B cell (primary cell): ENCODE results near the gene SEC16A. TPM values are rescaled to one million over a fixed set of nuclear protein-coding genes. Genes with fewer than 3 reads are reported as not detected.
"Not testable (repeated sequence)": the region's sequence is repeated elsewhere in the genome, so short reads cannot be mapped to it uniquely, and the experiment has no call there.

Source experiments
- ATAC-seq: fragments of 200-7000 bp; cut with Tn5 transposase; one replicate; pipeline ENCODE4 v1.10.0; 2021; ENCODE audit warnings: low read depth, mild to moderate bottlenecking, moderate number of reproducible peaks, moderate library complexity
- CTCF ChIA-PET: fragments of 350-600 bp; sonication (Branson Sonifier 250); formaldehyde crosslinking; loops from one replicate; lab custom pipeline; 2021; ENCODE audit warnings: antibody characterized with exemption, inconsistent platforms; lab: Charles Lee
- POLR2A ChIA-PET: fragments of 350-600 bp; sonication (Branson Sonifier 250); formaldehyde crosslinking; loops from one replicate; lab custom pipeline; 2021; ENCODE audit warnings: antibody characterized with exemption; lab: Charles Lee
- DNase-seq: peaks from one replicate; pipeline ENCODE4 v3.0.0; 2013
- H2AFZ ChIP-seq: 2 replicates; pipeline ENCODE4 v1.6.1; 2012; ENCODE audit warnings: mild to moderate bottlenecking, low read depth, low read length; ENCODE audit not compliant: insufficient read depth, poor library complexity, severe bottlenecking
- H3K27ac ChIP-seq, 2 donors: 1 replicate in 1 of 2; 2 replicates in 1 of 2; pipeline ENCODE4 v1.5.1; 2012 to 2013; ENCODE audit warnings: low read length in 2 of 2, mild to moderate bottlenecking in 2 of 2, moderate library complexity in 1 of 2
- H3K27me3 ChIP-seq, 4 experiments: fragments of 200-600 bp in 1 of 4; sonication (generic) in 1 of 4; replicated peaks in 1 of 4; 1 replicate in 2 of 4; 2 replicates in 2 of 4; pipeline versions ENCODE4 v1.6.1 to v1.7.0; 2013 to 2016; ENCODE audit warnings: low read length in 3 of 4, mild to moderate bottlenecking in 2 of 4, mixed read lengths in 1 of 4, moderate library complexity in 1 of 4; ENCODE audit not compliant: insufficient read depth in 4 of 4, control insufficient read depth in 3 of 4; ENCODE audit errors: control extremely low read depth in 1 of 4
- H3K36me3 ChIP-seq, 2 experiments: replicated peaks in 1 of 2; 1 replicate in 1 of 2; 2 replicates in 1 of 2; pipeline versions ENCODE4 v1.6.1 to v1.7.1; 2013; ENCODE audit warnings: low read length in 1 of 2; ENCODE audit not compliant: insufficient read depth in 2 of 2, control insufficient read depth in 1 of 2; ENCODE audit errors: control extremely low read depth in 1 of 2, extremely low read depth in 1 of 2
- H3K4me1 ChIP-seq, 2 donors: fragments of 200-600 bp in 1 of 2; sonication (generic) in 1 of 2; 1 replicate in 1 of 2; 2 replicates in 1 of 2; pipeline versions ENCODE4 v1.5.1 to v1.6.1; 2013 to 2017; ENCODE audit warnings: low read length in 2 of 2; ENCODE audit not compliant: control insufficient read depth in 2 of 2, insufficient read depth in 2 of 2
- H3K4me2 ChIP-seq: replicated peaks from 2 replicates; pipeline ENCODE3; 2012; ENCODE audit warnings: mild to moderate bottlenecking, low read depth, low read length; ENCODE audit not compliant: poor library complexity, severe bottlenecking
- H3K4me3 ChIP-seq, 5 experiments: fragments of 200-600 bp in 1 of 5; sonication (generic) in 1 of 5; 1 replicate in 3 of 5; 2 replicates in 2 of 5; pipeline versions ENCODE4 v1.5.1 to v1.7.0; 2011 to 2016; ENCODE audit warnings: low read length in 4 of 5, mild to moderate bottlenecking in 4 of 5, low read depth in 2 of 5, control low read depth in 1 of 5, moderate library complexity in 1 of 5; ENCODE audit not compliant: insufficient read depth in 1 of 5; ENCODE audit errors: control extremely low read depth in 1 of 5, extremely low read depth in 1 of 5
- H3K79me2 ChIP-seq: fragments of 200-600 bp; sonication (generic); one replicate; pipeline ENCODE4 v1.6.0; 2016; ENCODE audit warnings: low read length; ENCODE audit not compliant: control insufficient read depth, insufficient read depth
- H3K9ac ChIP-seq: fragments of 200-600 bp; sonication (generic); 2 replicates; pipeline ENCODE4 v1.6.1; 2017; ENCODE audit warnings: mild to moderate bottlenecking, low read length, moderate library complexity
- H3K9me3 ChIP-seq, 3 donors: one replicate each; pipeline versions ENCODE4 v1.6.1 to v1.7.1; 2013; ENCODE audit warnings: low read length in 2 of 3; ENCODE audit not compliant: control insufficient read depth in 2 of 3, insufficient read depth in 1 of 3; ENCODE audit errors: control extremely low read depth in 1 of 3
- H4K20me1 ChIP-seq: 2 replicates; pipeline ENCODE4 v1.6.0; 2012; ENCODE audit warnings: mild to moderate bottlenecking, low read length; ENCODE audit not compliant: insufficient read depth, control insufficient read depth, poor library complexity, severe bottlenecking
- H3K27ac Mint-ChIP-seq: one replicate; pipeline ENCODE4 v1.8.0; 2021; ENCODE audit warnings: mixed read lengths
- H3K27me3 Mint-ChIP-seq: one replicate; pipeline ENCODE4 v1.8.0; 2021; ENCODE audit warnings: mixed read lengths
- H3K4me1 Mint-ChIP-seq: one replicate; pipeline ENCODE4 v1.8.0; 2021; ENCODE audit warnings: mixed read lengths
- H3K4me3 Mint-ChIP-seq: one replicate; pipeline ENCODE4 v1.8.0; 2021; ENCODE audit warnings: mixed read lengths
- H3K9me3 Mint-ChIP-seq: one replicate; pipeline ENCODE4 v1.8.0; 2022; ENCODE audit warnings: mixed read lengths; ENCODE audit not compliant: insufficient read depth
- EZH2 ChIP-seq: IDR thresholded peaks from 2 replicates; pipeline ENCODE4 v1.6.1; 2012; ENCODE audit warnings: borderline replicate concordance, low read depth, mild to moderate bottlenecking, moderate library complexity, low read length; ENCODE audit not compliant: insufficient read depth, poor library complexity, severe bottlenecking
- WGBS: methylation state at CpG from one replicate; pipeline ENCODE4 v1.1.5; 2013; ENCODE audit warnings: missing lambda C conversion rate; ENCODE audit not compliant: insufficient coverage; 5-methylcytosine and 5-hydroxymethylcytosine counted together
- intact Hi-C: fragments of 100-400 bp; cut with micrococcal nuclease; formaldehyde crosslinking; loops from one replicate; pipeline ENCODE4 v1.10.0; 2022
- polyA plus RNA-seq: library from polyadenylated mRNA; depleted of rRNA; stranded (reverse); fragments of >200 nt; gene quantifications from 2 replicates; pipeline ENCODE4 v1.2.3, GENCODE V29; 2012
- total RNA-seq, 2 donors: library from RNA; stranded (reverse); fragments of 120-200 nt in 1 of 2; gene quantifications; 1 replicate in 1 of 2; 2 replicates in 1 of 2; pipeline versions ENCODE4 v1.2.3 to v1.2.4, GENCODE V29; 2013 to 2022
- TF ChIP-seq, protein P1 (sequence below): fragments of 200-600 bp; IDR thresholded peaks from one replicate; pipeline ENCODE4 v1.8.0; 2022; ENCODE audit warnings: antibody characterized with exemption, mild to moderate bottlenecking

The SEC16A gene
- total and polyA plus RNA-seq, 2 donors (not counting 1 experiment from before 2014, with no cell fraction given) = 31.7 to 73.4 TPM

GRCh38 chr9:136426787-136427186 is 56.1 kb downstream of the SEC16A start:
- ATAC-seq (no peak), DNase-seq (no peak)
- no peak overlapping the region for H3K4me3 Mint-ChIP-seq
- H3K27ac ChIP-seq = no peak overlapping the region
- no peak overlapping the region for H3K27ac Mint-ChIP-seq
- no peaks in the 10 kb centered on the region for H3K4me1 ChIP-seq
- no peak overlapping the region for H3K4me2 ChIP-seq
- no peaks in the 10 kb centered on the region for H3K27me3 ChIP-seq
- TF ChIP-seq, protein P1, sequence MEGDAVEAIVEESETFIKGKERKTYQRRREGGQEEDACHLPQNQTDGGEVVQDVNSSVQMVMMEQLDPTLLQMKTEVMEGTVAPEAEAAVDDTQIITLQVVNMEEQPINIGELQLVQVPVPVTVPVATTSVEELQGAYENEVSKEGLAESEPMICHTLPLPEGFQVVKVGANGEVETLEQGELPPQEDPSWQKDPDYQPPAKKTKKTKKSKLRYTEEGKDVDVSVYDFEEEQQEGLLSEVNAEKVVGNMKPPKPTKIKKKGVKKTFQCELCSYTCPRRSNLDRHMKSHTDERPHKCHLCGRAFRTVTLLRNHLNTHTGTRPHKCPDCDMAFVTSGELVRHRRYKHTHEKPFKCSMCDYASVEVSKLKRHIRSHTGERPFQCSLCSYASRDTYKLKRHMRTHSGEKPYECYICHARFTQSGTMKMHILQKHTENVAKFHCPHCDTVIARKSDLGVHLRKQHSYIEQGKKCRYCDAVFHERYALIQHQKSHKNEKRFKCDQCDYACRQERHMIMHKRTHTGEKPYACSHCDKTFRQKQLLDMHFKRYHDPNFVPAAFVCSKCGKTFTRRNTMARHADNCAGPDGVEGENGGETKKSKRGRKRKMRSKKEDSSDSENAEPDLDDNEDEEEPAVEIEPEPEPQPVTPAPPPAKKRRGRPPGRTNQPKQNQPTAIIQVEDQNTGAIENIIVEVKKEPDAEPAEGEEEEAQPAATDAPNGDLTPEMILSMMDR = no peak
- no peak for TF ChIP-seq EZH2
- H3K27me3 Mint-ChIP-seq = no peaks in the 10 kb centered on the region
- no peaks in the 10 kb centered on the region for H3K9me3 ChIP-seq
- no peaks in the 10 kb centered on the region for H3K9me3 Mint-ChIP-seq
- no peaks in the 10 kb centered on the region for H4K20me1 ChIP-seq
- H3K79me2 ChIP-seq = no peaks in the 10 kb centered on the region
- H3K4me3 ChIP-seq = no peak overlapping the region
- H3K4me1 Mint-ChIP-seq = no peaks in the 10 kb centered on the region
- no peak overlapping the region for H3K9ac ChIP-seq
- H2AFZ ChIP-seq = no peak overlapping the region
- ChIA-PET POLR2A (interaction anchor here (0.7 kb wide), 1 partner anchor 12 kb away, joined by 7 read pairs; no protein-coding TSS in a partner anchor), CTCF (no interaction called here)
- WGBS = 97% methylated on average over 10 of the region's 12 CpGs
- intact Hi-C loops = no loop called here
- H3K36me3 ChIP-seq = peaks cover 0 to 46% of the 10 kb centered on the region in 2 experiments

DNA sequence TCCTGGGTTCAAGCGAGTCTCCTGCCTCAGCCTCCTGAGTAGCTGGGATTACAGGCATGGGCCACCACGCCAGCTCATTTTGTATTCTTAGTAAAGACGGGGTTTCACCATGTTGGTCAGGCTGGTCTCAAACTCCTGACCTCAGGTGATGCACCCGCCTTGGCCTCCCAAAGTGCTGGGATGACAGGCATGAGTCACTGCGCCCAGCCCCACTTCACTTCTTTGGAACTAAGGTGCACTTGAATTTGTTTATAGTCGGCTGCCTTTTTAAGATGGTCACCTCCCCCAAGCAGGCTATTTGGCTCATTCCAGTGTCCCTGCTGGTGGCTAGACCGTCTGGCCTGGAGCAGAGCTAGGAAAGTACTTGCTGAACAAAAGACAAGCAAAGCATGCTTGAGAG is 57.5 kb downstream of the SEC16A start:
- ATAC-seq, H3K9me3 ChIP-seq, H3K27ac Mint-ChIP-seq, H2AFZ ChIP-seq, H4K20me1 ChIP-seq, POLR2A ChIA-PET, DNase-seq, intact Hi-C loops, H3K9ac ChIP-seq, H3K9me3 Mint-ChIP-seq, H3K4me1 Mint-ChIP-seq, H3K4me2 ChIP-seq, H3K4me1 ChIP-seq, H3K27ac ChIP-seq, H3K27me3 Mint-ChIP-seq, H3K4me3 Mint-ChIP-seq, H3K79me2 ChIP-seq, H3K4me3 ChIP-seq, H3K27me3 ChIP-seq: not testable (repeated sequence)
- peaks cover 0 to 52% of the 10 kb centered on the region in 2 experiments for H3K36me3 ChIP-seq
- WGBS = 89% methylated on average over 7 of the region's 7 CpGs
- CTCF ChIA-PET = interaction anchor here (2.0 kb wide), 1 partner anchor 61 kb away, joined by 4 read pairs; no protein-coding TSS in a partner anchor
